ENCODE data around the gene ANKAR.

ANKAR gene

GRCh38 chr2:189719571-189719970 is 45.1 kb downstream of the ANKAR start:
- no peak for DNase-seq (ENCODE audit: low spot score)

GRCh38 chr2:189723192-189723591 is 48.7 kb downstream of the ANKAR start:
- no peak for DNase-seq (ENCODE audit: low spot score)
